Stimulated activated CD4-positive, alpha-beta T cell treated with anti-CD3 and anti-CD28 coated beads, Interleukin-2, amount 100 ng/mL, for 48 hours (primary cell): Measurements from ENCODE around the gene POU2F3.

ENCODE experiments used
- DNase-seq, 2 donors: peaks; one replicate each; pipeline ENCODE4 v3.0.0-alpha.2; 2020

POU2F3 gene

GRCh38 chr11:120350637-120351036 lies 110.7 kb downstream of the POU2F3 start:
- DNase-seq, result no peak

GRCh38 chr11:120352405-120352804 lies 112.5 kb downstream of the POU2F3 start:
- DNase-seq, result no peak

GRCh38 chr11:120354068-120354467 lies 114.1 kb downstream of the POU2F3 start:
- DNase-seq, result no peak

- DNase-seq, result no peak
These were observed 114.8 kb downstream of the POU2F3 start for GRCh38 chr11:120354779-120355178.

- no peak for DNase-seq
These were observed 117.7 kb downstream of the POU2F3 start for GRCh38 chr11:120357620-120358019.

GRCh38 chr11:120358729-120359128 lies 118.8 kb downstream of the POU2F3 start:
- no peak for DNase-seq

GRCh38 chr11:120363436-120363835 lies 123.5 kb downstream of the POU2F3 start:
- no peak for DNase-seq

- DNase-seq, result no peak
These were observed 125.6 kb downstream of the POU2F3 start for GRCh38 chr11:120365512-120365911.
